HEK293T (cell line): ENCODE data around the gene MID1.
"Not testable (repeated sequence)": the region's sequence is repeated elsewhere in the genome, so short reads cannot be mapped to it uniquely, and the experiment has no call there.

Experiments
- CTCF ChIA-PET: fragments of 350-600 bp; formaldehyde crosslinking; extraction: SDS; loops from one replicate; lab custom pipeline; 2021; ENCODE audit warnings: antibody characterized with exemption, inconsistent platforms; lab: Yijun Ruan, JAX
- POLR2A ChIA-PET: fragments of 350-600 bp; formaldehyde crosslinking; extraction: SDS; loops from one replicate; lab custom pipeline; 2020; ENCODE audit warnings: antibody characterized with exemption, inconsistent platforms; lab: Yijun Ruan, JAX
- DNase-seq: peaks from one replicate; pipeline ENCODE4 v3.0.0; 2012; ENCODE audit warnings: mixed read lengths; ENCODE audit errors: extremely low spot score
- ARNT ChIP-seq: fragments of 450-650 bp; IDR thresholded peaks from 2 replicates; pipeline ENCODE4 v1.6.1; 2017; ENCODE audit warnings: mild to moderate bottlenecking
- BHLHE40 ChIP-seq: fragments of 450-650 bp; IDR thresholded peaks from 2 replicates; pipeline ENCODE4 v1.6.1; 2016; ENCODE audit warnings: mild to moderate bottlenecking, moderate library complexity, borderline replicate concordance
- CTBP1 ChIP-seq: fragments of 450-650 bp; IDR thresholded peaks from 2 replicates; pipeline ENCODE4 v1.6.1; 2016; ENCODE audit warnings: borderline replicate concordance
- ELF4 ChIP-seq: fragments of 450-650 bp; IDR thresholded peaks from 2 replicates; pipeline ENCODE4 v1.6.1; 2017; ENCODE audit warnings: antibody characterized with exemption
- FOXA1 ChIP-seq: fragments of 450-650 bp; IDR thresholded peaks from 2 replicates; pipeline ENCODE4 v1.6.1; 2016; ENCODE audit warnings: mild to moderate bottlenecking
- FOXK2 ChIP-seq: fragments of 450-650 bp; IDR thresholded peaks from 2 replicates; pipeline ENCODE4 v1.6.1; 2016; ENCODE audit warnings: mild to moderate bottlenecking
- HDGF ChIP-seq: fragments of 450-650 bp; IDR thresholded peaks from 2 replicates; pipeline ENCODE4 v1.6.1; 2017; ENCODE audit warnings: antibody characterized with exemption, borderline replicate concordance
- L3MBTL2 ChIP-seq: fragments of 450-650 bp; conservative IDR thresholded peaks from 2 replicates; pipeline ENCODE4 v1.6.1; 2016; ENCODE audit warnings: mild to moderate bottlenecking
- LEF1 ChIP-seq: fragments of 450-650 bp; IDR thresholded peaks from 2 replicates; pipeline ENCODE4 v1.6.1; 2017; ENCODE audit warnings: mild to moderate bottlenecking, borderline replicate concordance
- PKNOX1 ChIP-seq: fragments of 450-650 bp; IDR thresholded peaks from 2 replicates; pipeline ENCODE4 v1.6.1; 2016
- SP1 ChIP-seq: fragments of 450-650 bp; IDR thresholded peaks from 2 replicates; pipeline ENCODE4 v1.6.1; 2017
- SUZ12 ChIP-seq: fragments of 450-650 bp; IDR thresholded peaks from 2 replicates; pipeline ENCODE4 v1.6.1; 2016; ENCODE audit warnings: mild to moderate bottlenecking
- TARDBP ChIP-seq: fragments of 450-650 bp; IDR thresholded peaks from 2 replicates; pipeline ENCODE4 v1.6.1; 2016
- ZNF384 ChIP-seq: fragments of 450-650 bp; IDR thresholded peaks from 2 replicates; pipeline ENCODE4 v1.6.1; 2016

The MID1 gene

GRCh38 chrX:10591363-10592335 is 28.7 kb downstream of the MID1 start:
- no peak for TF ChIP-seq TARDBP
- no peak for TF ChIP-seq FOXK2
- TF ChIP-seq ZNF384 = peak; percentile 26; the same call in 1 of the 2 replicates
- no peak for TF ChIP-seq SP1
- TF ChIP-seq PKNOX1 = peak; percentile 47; the same call in 1 of the 2 replicates
- no peak for DNase-seq
- CTCF ChIA-PET = interaction anchor here (1.0 kb wide), 1 partner anchor 29 kb away, joined by 3 read pairs; the partner anchor contains the start of gene MID1
- POLR2A ChIA-PET = interaction anchor here (1.5 to 2.2 kb wide), 2 partner anchors 28 to 29 kb away, joined by 6 to 14 read pairs; partner anchors contain the start of gene MID1

GRCh38 chrX:10589787-10590186 is 30.6 kb downstream of the MID1 start:
- POLR2A ChIA-PET = interaction anchor here (1.0 to 2.2 kb wide), 2 partner anchors 28 to 30 kb away, joined by 4 to 14 read pairs; partner anchors contain the start of gene MID1

GRCh38 chrX:10589098-10589497 is 31.3 kb downstream of the MID1 start:
- no peak for DNase-seq
- CTCF ChIA-PET = no interaction called here
- POLR2A ChIA-PET = interaction anchor here (1.4 to 2.2 kb wide), 2 partner anchors 29 to 31 kb away, joined by 3 to 14 read pairs; partner anchors contain the start of gene MID1
- TF ChIP-seq ARNT = no peak
- no peak for TF ChIP-seq BHLHE40
- no peak for TF ChIP-seq ELF4
- no peak for TF ChIP-seq CTBP1
- TF ChIP-seq HDGF = no peak
- no peak for TF ChIP-seq FOXA1
- TF ChIP-seq SP1 = no peak
- TF ChIP-seq TARDBP = no peak

More at GRCh38 chrX:10589787-10590186, 30.6 kb downstream of the MID1 start:
- CTCF ChIA-PET, DNase-seq: not testable (repeated sequence)
- TF ChIP-seq ARNT (peak; percentile 60; the same call in 1 of the 2 replicates), ELF4 (0 out of 2 replicates have a peak, but pooled peaks have one; percentile 21), PKNOX1 (peak; percentile 72), CTBP1 (peak; percentile 48; the same call in 1 of the 2 replicates)

GRCh38 chrX:10584882-10585281 is 35.5 kb downstream of the MID1 start:
- CTCF ChIA-PET, DNase-seq, POLR2A ChIA-PET: not testable (repeated sequence)

- no peak for DNase-seq
- POLR2A ChIA-PET = interaction anchor here (1.2 kb wide), 1 partner anchor 36 kb away, joined by 5 read pairs; no protein-coding TSS in a partner anchor
- CTCF ChIA-PET = no interaction called here
- no peak for TF ChIP-seq ELF4
- no peak for TF ChIP-seq FOXA1
- no peak for TF ChIP-seq TARDBP
- no peak for TF ChIP-seq L3MBTL2
Observed at GRCh38 chrX:10582945-10583344, 37.4 kb downstream of the MID1 start.

- no peak for DNase-seq
- POLR2A ChIA-PET = interaction anchor here (1.2 kb wide), 1 partner anchor 37 kb away, joined by 5 read pairs; no protein-coding TSS in a partner anchor
- CTCF ChIA-PET = interaction anchor here (1.0 kb wide), 1 partner anchor 12 kb away, joined by 5 read pairs; no protein-coding TSS in a partner anchor
Observed at GRCh38 chrX:10582215-10582733, 38.1 kb downstream of the MID1 start.

GRCh38 chrX:10579112-10580011 is 41.0 kb downstream of the MID1 start:
- TF ChIP-seq LEF1 = no peak
- TF ChIP-seq SP1 = no peak
- no peak for TF ChIP-seq FOXK2
- TF ChIP-seq ZNF384 = peak; percentile 59; the same call in 1 of the 2 replicates
- no peak for TF ChIP-seq HDGF
- TF ChIP-seq BHLHE40 = 0 out of 2 replicates have a peak, but pooled peaks have one; percentile 7
- no peak for TF ChIP-seq SUZ12
- ChIA-PET CTCF (no interaction called here), POLR2A (interaction anchor here (1.1 to 1.2 kb wide), 2 partner anchors 40 to 41 kb away, joined by 3 to 4 read pairs; partner anchors contain the start of gene MID1)
- no peak for DNase-seq

More at GRCh38 chrX:10582215-10582733, 38.1 kb downstream of the MID1 start:
- TF ChIP-seq BHLHE40 = no peak
- no peak for TF ChIP-seq CTBP1
- no peak for TF ChIP-seq TARDBP
